ENCODE measurements around the gene TENM4. TPM values are rescaled to one million over a fixed set of nuclear protein-coding genes. Genes with fewer than 3 reads are reported as not detected.

Gene TENM4
- total and polyA plus RNA-seq, 2 of the 8 experiments (the other 6 are each of a cell fraction or from before 2014, with no cell fraction given): 3.5 to 7.2 TPM

DNA sequence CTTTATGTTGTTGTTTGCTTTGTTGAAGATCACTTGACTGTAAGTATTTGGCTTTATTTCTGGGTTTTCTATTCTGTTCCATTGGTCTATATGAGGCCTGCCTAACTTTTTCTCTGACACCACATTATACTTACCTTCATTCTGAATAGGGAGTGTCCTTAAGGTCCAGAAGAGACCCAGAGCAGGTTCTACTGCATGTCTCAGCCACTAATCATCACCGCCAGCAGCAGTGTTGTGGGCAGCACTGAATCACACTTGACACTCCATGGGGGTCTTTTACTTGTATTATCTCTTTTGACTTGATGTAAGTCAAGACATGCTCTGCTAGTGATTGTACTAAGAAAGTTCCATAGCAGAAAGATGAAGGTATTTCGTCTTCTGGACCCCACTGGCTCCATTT, 274.9 kb downstream of the TENM4 start:
- no peak for DNase-seq (ENCODE audit: low read depth in 1 of 2, low spot score in 2 of 2)
- TF ChIP-seq TAF1 (IDR thresholded peaks at IDR 0.05; ENCODE audit: low read depth, low read length) (no peak), CTBP2 (IDR thresholded peaks at IDR 0.05; ENCODE audit: borderline replicate concordance, insufficient read depth, insufficient read length, low read length) (no peak), SIX5 (IDR thresholded peaks at IDR 0.05; ENCODE audit: low read depth, low read length) (no peak), TAF7 (optimal IDR thresholded peaks at IDR 0.05; ENCODE audit: borderline replicate concordance, low read depth, low read length) (no peak), EZH2 (IDR thresholded peaks at IDR 0.05; ENCODE audit: low read depth, low read length, severe bottlenecking) (no peak), GTF2F1 (IDR thresholded peaks at IDR 0.05; ENCODE audit: borderline replicate concordance, low read depth, low read length) (no peak), E2F6 (IDR thresholded peaks at IDR 0.05) (no peak), CTCF (IDR thresholded peaks at IDR 0.05; ENCODE audit: control extremely low read depth in 1 of 3, insufficient read depth in 1 of 3, low read depth in 1 of 3, low read length in 3 of 3) (no peak), ZNF274 (IDR thresholded peaks at IDR 0.05; ENCODE audit: borderline replicate concordance, extremely low read depth, low read length) (no peak), BRCA1 (IDR thresholded peaks at IDR 0.05; ENCODE audit: low read depth, low read length) (no peak), CEBPB (IDR thresholded peaks at IDR 0.05; ENCODE audit: low read depth, low read length) (no peak), KDM4A (IDR thresholded peaks at IDR 0.05; ENCODE audit: low read depth, low read length, severe bottlenecking) (no peak)

More for the DNA sequence above, 274.9 kb downstream of the TENM4 start:
- H3K4me1 ChIP-seq (replicated peaks in 1 of 4; ENCODE audit: control insufficient read depth in 3 of 4, insufficient read depth in 4 of 4, low read length in 3 of 4): no peaks in the 10 kb centered on the region
- 77% methylated on average over 2 of the region's 2 CpGs; no CpG with 5 or more reads in 1 of the 2 experiments for WGBS, 2 experiments (ENCODE audit: extremely low coverage in 1 of 2, insufficient coverage in 1 of 2, insufficient read length in 1 of 2, insufficient replicate concordance in 2 of 2, low coverage in 1 of 2, low lambda C conversion rate in 2 of 2, missing lambda C conversion rate in 1 of 2)
- H2AFZ ChIP-seq (ENCODE audit: low read length): no peak overlapping the region
- no peak overlapping the region for H3K27ac ChIP-seq (ENCODE audit: low read depth, low read length)
- no peak overlapping the region for H3K4me2 ChIP-seq (ENCODE audit: insufficient read depth in 1 of 2, low read depth in 2 of 2, low read length in 2 of 2)
- H2BK15ac ChIP-seq (ENCODE audit: low read length): no peak overlapping the region
- H2BK20ac ChIP-seq (ENCODE audit: low read length): no peak overlapping the region
- no peak overlapping the region for H4K91ac ChIP-seq (replicated peaks; ENCODE audit: insufficient read length, low read length)
- no peak overlapping the region for H3K23ac ChIP-seq (ENCODE audit: insufficient read length)
- no peak overlapping the region for H3K14ac ChIP-seq (ENCODE audit: insufficient read length)
- no peaks in the 10 kb centered on the region for H3K27me3 ChIP-seq (replicated peaks in 1 of 4; ENCODE audit: control insufficient read depth in 3 of 4, extremely low read depth in 1 of 4, insufficient read depth in 3 of 4, low read length in 3 of 4)
- H3K23me2 ChIP-seq (ENCODE audit: low read depth, low read length): no peaks in the 10 kb centered on the region
- no peaks in the 10 kb centered on the region for H3K79me2 ChIP-seq (ENCODE audit: control insufficient read depth in 1 of 2, insufficient read depth in 2 of 2, low read length in 2 of 2)
- no peak overlapping the region for H4K8ac ChIP-seq (ENCODE audit: extremely low read depth, insufficient read depth, low read length)
- H3K9ac ChIP-seq (replicated peaks in 1 of 4; ENCODE audit: extremely low read depth in 1 of 4, low read depth in 3 of 4, low read length in 3 of 4): no peak overlapping the region
- ChIA-PET POLR2A (ENCODE audit: partially characterized antibody) (no interaction called here), CTCF (ENCODE audit: partially characterized antibody) (no interaction called here)
- no peak overlapping the region for H3K4ac ChIP-seq (replicated peaks; ENCODE audit: insufficient read length, low read depth, low read length)
- H3K4me3 ChIP-seq (ENCODE audit: extremely low read depth in 1 of 4, insufficient read depth in 2 of 4, low read depth in 3 of 4, low read length in 4 of 4): no peak overlapping the region
- H3K79me1 ChIP-seq (ENCODE audit: low read depth, low read length): no peaks in the 10 kb centered on the region
- H3K56ac ChIP-seq (replicated peaks; ENCODE audit: insufficient read length, low read depth, low read length): no peak overlapping the region
- H3K18ac ChIP-seq (ENCODE audit: extremely low read depth, low read length): no peak overlapping the region
- no peak for FAIRE-seq
- H2AK5ac ChIP-seq (ENCODE audit: low read depth, low read length): no peak overlapping the region
- H3K36me3 ChIP-seq (ENCODE audit: control insufficient read depth in 2 of 4, insufficient read depth in 4 of 4, low read length in 3 of 4): no peaks in the 10 kb centered on the region
- no peak overlapping the region for H2BK12ac ChIP-seq (ENCODE audit: low read depth, low read length)
- no peaks in the 10 kb centered on the region for H4K20me1 ChIP-seq (replicated peaks in 1 of 2; ENCODE audit: control insufficient read depth in 1 of 2, insufficient read depth in 2 of 2, low read length in 2 of 2)
- no peak overlapping the region for H4K5ac ChIP-seq (ENCODE audit: insufficient read length, low read depth, low read length)
- H2BK5ac ChIP-seq (ENCODE audit: low read depth, low read length): no peak overlapping the region
- no peak overlapping the region for H2BK120ac ChIP-seq (replicated peaks; ENCODE audit: low read depth, low read length)
- H3K9me3 ChIP-seq (ENCODE audit: insufficient read depth in 2 of 2, low read depth in 1 of 2, low read length in 1 of 2): no peaks in the 10 kb centered on the region
